Fibroblast of the aortic adventitia (primary cell): ENCODE results near the gene CPSF4L. TPM values are rescaled to one million over a fixed set of nuclear protein-coding genes. Genes with fewer than 3 reads are reported as not detected.

Source experiments
- DNase-seq: peaks from one replicate; pipeline ENCODE4 v3.0.0-alpha.2; 2010; ENCODE audit warnings: low read depth
- H3K4me3 ChIP-seq: 2 replicates; pipeline ENCODE4 v1.5.1; 2011; ENCODE audit warnings: low read depth, mild to moderate bottlenecking, control low read depth, low read length, moderate library complexity
- total RNA-seq: library from RNA; depleted of rRNA; stranded (reverse); fragments of >200 nt; gene quantifications from 2 replicates; pipeline ENCODE4 v1.2.3, GENCODE V29; 2012; ENCODE audit warnings: low replicate concordance
- TF ChIP-seq, protein P1 (sequence below): IDR thresholded peaks from 2 replicates; pipeline ENCODE4 v1.5.1; 2011; ENCODE audit warnings: mild to moderate bottlenecking, low read length, control low read depth, inconsistent platforms; ENCODE audit not compliant: insufficient read depth

CPSF4L gene
- total RNA-seq, 1 donor, result not detected

DNA sequence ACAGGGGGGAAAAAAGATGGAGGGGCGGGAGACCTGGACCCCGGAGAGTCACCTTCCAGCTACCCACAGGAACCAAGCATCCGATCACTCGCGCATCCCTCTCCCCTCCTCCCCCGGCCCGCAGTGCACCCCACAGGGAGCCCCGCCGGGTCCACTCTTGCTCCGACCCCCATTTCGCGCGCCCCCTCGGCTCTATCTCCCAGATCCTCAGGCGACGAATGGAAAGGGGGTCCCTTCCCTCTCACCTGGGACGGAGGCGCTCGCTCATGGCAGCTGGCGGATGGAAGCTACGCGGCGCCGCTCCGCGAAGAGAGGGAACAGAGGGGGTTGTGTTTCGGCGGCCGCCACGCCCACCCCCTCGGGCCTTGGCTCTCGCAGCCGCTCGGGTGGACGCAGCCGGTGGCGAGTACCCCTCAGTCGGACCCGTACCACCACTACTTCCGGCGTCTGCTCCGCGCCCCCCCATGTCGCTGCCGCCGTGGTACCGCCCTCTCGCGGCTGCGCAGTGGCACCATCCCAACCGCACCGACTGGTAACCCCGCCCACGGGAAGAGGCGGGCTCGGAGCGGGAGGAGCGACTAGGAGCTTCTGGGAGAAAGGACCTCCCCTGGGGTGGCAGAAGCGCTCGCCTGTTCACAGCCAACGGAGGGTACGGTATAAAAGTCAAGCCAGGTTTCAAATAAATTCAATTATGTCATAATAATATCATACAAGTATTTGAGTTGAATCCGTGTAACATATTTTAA, 29.7 kb downstream of the CPSF4L start:
- DNase-seq, result peak; percentile 91
- TF ChIP-seq, protein P1, sequence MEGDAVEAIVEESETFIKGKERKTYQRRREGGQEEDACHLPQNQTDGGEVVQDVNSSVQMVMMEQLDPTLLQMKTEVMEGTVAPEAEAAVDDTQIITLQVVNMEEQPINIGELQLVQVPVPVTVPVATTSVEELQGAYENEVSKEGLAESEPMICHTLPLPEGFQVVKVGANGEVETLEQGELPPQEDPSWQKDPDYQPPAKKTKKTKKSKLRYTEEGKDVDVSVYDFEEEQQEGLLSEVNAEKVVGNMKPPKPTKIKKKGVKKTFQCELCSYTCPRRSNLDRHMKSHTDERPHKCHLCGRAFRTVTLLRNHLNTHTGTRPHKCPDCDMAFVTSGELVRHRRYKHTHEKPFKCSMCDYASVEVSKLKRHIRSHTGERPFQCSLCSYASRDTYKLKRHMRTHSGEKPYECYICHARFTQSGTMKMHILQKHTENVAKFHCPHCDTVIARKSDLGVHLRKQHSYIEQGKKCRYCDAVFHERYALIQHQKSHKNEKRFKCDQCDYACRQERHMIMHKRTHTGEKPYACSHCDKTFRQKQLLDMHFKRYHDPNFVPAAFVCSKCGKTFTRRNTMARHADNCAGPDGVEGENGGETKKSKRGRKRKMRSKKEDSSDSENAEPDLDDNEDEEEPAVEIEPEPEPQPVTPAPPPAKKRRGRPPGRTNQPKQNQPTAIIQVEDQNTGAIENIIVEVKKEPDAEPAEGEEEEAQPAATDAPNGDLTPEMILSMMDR, result peak; percentile 25
- peak overlapping the region; percentile 89 for H3K4me3 ChIP-seq

DNA sequence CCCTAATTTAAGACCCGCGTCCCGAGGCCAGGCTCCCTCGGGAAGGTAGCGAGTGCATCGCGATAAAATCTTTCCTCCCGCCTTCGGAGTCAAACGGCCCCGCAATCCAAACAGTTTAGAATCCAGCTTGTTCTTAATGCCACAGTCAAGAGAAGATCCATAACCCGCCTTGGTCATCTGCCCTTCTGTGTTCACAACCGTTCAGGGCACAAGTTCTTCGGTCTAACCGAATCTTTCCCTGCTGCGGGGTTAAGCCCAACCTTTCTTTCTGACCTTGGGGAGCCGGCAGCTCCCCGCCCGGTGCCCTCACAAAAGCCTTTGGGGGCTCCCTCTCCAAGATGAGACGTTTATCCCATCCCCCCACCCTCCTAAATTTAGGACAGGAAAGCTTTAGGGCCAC, 30.3 kb downstream of the CPSF4L start:
- peak overlapping the region; percentile 89 for H3K4me3 ChIP-seq
- TF ChIP-seq, protein P1, result no peak
- peak; percentile 32 for DNase-seq

DNA sequence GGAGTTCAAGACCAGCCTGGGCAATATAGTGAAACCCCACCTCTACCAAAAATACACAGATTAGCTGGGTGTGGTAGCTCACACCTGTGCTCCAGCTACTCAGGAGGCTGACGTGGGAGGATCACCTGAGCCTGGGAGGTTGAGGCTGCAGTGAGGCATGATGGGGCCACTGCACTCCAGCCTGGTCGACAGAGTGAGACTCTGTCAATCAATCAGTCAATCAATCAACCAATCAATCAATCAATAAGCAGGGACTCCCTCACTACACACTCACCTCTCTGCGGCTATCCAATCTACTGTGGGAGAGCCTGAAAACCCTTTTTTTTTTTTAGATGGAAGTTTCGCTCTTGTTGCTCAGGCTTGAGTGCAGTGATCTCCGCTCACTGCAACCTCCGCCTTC, 31.6 kb downstream of the CPSF4L start:
- no peak overlapping the region for H3K4me3 ChIP-seq

DNA sequence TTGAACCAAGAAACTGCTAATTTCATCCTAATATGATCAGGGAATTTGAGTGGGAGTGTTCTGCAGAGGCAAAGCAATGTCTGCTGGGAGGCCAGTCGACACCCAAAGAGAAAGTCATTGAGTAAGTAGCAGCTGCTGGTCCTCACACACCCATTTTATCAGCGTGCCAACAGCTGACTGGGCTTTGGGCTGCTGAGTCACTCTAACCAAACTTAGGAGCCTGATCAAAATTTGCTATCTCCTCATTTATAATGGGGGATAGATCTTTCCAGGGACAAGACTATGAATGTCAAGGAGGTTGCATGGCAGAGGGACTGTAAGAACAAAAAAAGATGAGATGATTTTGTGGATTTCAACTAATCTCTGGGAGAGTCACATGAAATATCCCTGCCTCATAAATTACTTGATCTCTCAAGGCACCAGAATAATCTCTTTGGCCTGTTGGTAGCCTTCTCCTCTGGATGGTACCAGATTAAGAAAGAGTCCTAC, 32.9 kb downstream of the CPSF4L start:
- H3K4me3 ChIP-seq, result no peak overlapping the region
- peak; percentile 88 for DNase-seq
- TF ChIP-seq, protein P1, result no peak

More for the DNA sequence above, 31.6 kb downstream of the CPSF4L start:
- DNase-seq, result no peak
- TF ChIP-seq, protein P1, result no peak

DNA sequence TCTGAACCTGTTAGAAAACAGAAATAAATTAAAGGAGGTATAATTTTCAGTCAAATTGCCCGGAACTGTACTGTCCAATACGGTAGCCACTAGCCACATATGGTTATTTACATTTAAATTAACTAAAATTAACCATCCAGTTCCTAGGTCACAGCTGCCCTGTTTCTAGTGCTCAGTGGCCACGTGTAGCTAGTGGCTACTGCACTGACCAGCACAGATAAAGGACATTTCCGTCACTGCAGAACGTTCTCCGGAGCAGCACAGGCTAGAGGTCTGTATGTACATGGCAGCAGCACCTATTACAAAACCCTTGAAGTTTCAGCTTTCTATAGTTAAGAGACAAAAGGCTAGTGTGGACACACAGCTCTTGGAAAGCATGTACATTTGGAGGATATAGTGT, 33.7 kb downstream of the CPSF4L start:
- TF ChIP-seq, protein P1, result no peak
- no peak for DNase-seq
- H3K4me3 ChIP-seq, result no peak overlapping the region

DNA sequence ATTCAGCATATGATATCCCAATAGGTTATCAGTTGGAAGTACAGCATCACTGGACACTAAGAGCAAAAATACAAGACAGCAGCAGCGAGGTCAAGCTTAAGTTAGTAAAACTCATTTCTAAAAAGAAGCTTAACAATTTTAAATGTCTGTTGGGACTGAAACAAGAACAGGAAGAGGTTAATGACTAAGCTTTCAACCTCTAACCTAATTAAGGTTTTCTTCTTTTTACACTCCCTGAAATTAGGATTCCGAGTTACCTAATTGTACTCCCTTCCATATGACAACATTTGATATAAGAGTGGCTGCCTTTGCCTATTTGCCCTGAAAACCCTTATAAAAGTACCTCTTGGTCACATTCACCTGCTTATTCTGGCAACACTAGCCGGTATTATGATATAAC, 34.3 kb downstream of the CPSF4L start:
- DNase-seq, result no peak
- no peak overlapping the region for H3K4me3 ChIP-seq

More for the DNA sequence above, 34.3 kb downstream of the CPSF4L start:
- TF ChIP-seq, protein P1, result no peak
